HG03520 (cell line): ENCODE measurements around the gene FIGN.

Source experiments
- ATAC-seq: cut with Tn5 transposase; IDR thresholded peaks from one replicate; pipeline ENCODE4 v1.9.1; 2021; ENCODE audit warnings: mild to moderate bottlenecking, moderate library complexity; ENCODE audit not compliant: unreplicated experiment

Gene FIGN

DNA sequence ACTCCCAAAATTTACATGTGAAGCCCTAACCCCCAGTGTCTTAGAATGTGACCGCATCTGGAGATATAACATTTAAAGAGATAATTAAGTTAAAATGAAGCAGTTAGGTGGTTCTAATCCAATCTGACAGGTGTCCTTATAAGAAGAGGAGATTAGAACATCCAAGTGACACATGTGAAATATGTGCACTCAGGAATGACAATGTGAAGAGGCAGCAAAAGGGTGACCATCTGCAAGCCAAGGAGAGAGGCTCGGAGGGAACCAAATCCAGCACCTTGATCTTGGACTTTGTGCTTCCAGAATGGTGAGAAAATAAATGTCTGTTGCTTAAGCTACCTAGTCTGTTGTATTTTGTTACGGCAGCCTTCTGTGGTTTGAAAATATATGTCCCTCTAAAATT lies 165.4 kb downstream of the FIGN start:
- no peak for ATAC-seq

GRCh38 chr2:163565192-163565591 lies 170.6 kb downstream of the FIGN start:
- no peak for ATAC-seq

DNA sequence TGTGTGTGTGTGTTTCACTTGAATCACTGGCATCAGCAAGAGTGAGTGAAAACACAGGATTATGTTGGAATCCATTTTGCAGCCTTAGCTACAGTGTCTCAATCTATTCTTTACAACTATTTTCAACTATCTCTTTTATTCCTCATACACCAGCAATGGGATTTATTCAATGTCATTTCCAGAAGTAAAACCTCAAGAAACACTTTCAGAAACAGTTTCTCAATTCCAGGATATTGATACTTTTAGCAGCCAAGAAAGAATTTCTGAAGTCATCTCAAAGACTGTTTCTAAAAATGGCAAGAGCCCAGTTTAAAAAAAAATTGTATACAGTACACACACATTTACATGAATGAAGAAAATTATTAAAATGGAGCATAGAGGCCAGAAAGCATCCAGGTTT lies 171.6 kb downstream of the FIGN start:
- ATAC-seq = no peak

- no peak for ATAC-seq
Measured at GRCh38 chr2:163563336-163563735, 172.5 kb downstream of the FIGN start.

- no peak for ATAC-seq
Measured at GRCh38 chr2:163558251-163559021, 177.4 kb downstream of the FIGN start.

GRCh38 chr2:163556511-163556910 lies 179.3 kb downstream of the FIGN start:
- ATAC-seq = no peak

DNA sequence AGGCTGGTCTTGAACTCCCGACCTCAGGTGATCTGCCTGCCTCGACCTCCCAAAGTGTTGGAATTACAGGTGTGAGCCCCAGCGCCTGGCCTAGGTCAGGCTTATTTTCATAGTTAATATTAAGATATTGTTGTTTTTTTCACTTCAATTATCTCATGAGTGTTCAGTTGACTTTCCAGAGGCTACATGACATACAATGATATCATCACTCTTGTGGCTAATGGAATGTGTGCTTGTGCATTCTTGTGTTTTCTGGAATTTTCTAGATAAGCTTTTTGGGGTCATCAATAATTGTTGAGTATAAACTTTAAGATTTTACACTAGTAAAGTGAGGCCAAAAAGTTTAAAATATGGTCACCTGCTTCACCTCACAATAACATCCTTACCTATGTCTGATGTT lies 180.9 kb downstream of the FIGN start:
- no peak for ATAC-seq

DNA sequence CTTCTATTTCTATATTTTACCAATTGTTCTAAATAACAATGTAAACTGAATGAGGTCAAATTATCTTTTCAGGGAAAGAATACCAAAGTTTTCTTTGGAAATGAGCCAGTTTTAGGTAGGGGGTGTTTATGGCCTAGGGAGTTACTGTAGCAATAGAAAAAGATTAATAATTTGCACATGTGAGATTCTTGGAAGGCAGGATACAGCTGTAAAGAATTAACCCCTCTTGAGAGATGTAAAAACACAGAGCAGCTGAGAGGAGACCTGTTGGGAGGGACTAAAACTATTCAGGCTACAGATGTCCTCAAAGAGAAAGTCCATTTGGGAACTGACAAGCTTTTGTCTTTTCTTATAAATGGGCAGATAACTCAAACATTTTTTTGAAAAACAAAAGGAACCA lies 182.2 kb downstream of the FIGN start:
- no peak for ATAC-seq

- ATAC-seq = no peak
Measured at GRCh38 chr2:163552758-163553157, 183.1 kb downstream of the FIGN start.

DNA sequence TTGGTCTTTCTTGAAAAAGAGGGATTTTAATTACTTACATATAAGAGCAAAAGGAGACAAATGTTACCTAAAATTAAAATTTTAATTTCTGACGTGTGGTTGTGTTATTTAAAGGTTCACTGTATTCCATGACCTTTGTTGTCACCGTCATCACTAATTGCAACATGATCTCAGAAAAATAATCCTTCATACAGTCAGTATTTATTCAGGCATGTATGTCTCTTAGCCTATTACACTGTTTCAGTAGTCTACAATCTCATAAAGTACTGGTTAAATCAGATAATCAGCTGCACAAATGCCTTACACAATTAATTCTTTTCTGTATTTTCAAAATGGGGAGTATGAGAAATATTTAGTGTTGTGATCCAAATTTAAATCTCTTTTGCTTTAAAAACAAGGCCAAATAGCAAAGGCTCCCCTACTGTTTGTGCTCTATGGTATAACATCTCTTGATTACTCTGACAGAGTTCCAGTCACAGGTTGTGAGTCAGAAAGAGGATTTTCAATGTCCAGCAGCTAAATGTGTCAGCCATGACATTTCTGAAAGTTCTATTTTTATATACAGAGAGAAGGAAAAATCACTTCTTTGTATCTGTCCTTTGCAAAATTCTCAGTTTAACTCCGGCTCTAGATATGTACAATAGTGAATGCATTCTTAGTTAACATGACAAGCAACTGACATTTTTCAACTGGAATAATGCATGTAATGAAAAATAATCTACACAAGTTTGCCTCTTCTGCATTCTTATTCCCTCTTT lies 184.0 kb downstream of the FIGN start:
- ATAC-seq = no peak

DNA sequence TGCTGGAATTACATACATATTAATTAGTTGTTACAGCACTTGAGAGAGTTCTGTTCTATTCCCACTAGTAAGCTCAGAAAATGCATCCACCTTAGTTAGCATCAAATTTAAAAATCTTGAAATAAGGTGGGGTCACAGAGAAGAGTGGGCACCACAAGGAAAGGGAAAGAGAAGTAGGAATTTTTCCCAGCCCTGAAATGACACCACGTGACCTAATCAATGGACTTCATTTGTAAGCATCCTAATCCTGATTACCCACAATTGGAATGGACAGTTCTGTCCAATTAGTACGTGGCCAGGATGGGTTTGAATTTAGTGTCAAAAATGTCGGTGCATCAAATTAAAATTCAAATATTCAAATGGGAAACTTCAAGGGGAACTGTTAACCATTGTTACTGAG lies 186.8 kb downstream of the FIGN start:
- ATAC-seq = no peak
